ENCODE data around the gene DGKI.
"Not testable (repeated sequence)": the region's sequence is repeated elsewhere in the genome, so short reads cannot be mapped to it uniquely, and the experiment has no call there.

DGKI gene

DNA sequence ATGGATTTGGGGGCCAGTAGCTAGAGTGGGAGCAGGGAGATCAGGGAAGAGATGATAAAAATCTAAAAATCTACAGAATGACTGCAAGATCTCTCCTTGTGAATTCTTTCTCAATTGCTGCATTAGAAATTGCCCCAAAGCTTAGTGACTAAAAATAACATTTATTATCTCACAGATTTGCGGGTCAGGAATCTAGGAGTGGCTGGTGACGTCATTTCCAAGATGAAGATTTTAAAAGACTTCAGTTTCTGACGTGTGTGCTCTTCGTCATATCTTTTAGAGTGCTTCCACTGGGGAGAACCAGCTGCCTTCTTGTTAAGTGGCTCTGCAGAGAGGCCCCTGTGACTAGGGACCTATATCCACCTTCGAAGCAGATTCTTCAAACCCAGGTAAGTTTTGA is 112.6 kb downstream of the DGKI start:
- DNase-seq: no peak

DNA sequence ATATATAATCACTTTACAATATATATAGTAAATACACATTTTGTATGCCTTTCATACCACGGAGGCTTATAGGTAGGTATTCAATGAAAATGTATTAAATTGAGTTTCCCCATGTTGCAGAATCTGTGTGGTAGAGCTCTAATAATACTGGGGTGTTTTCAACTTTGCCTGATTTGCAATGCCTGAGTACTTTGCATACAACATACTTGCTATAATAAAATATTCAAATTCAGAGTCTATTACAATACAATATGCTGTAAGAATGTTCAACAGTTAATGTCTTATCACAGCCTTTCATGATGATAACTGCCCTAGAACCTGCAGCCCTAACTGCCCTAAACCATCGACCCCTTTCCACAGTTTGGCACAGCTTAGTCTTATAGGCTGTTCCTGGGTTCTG is 114.6 kb downstream of the DGKI start:
- DNase-seq: no peak

DNA sequence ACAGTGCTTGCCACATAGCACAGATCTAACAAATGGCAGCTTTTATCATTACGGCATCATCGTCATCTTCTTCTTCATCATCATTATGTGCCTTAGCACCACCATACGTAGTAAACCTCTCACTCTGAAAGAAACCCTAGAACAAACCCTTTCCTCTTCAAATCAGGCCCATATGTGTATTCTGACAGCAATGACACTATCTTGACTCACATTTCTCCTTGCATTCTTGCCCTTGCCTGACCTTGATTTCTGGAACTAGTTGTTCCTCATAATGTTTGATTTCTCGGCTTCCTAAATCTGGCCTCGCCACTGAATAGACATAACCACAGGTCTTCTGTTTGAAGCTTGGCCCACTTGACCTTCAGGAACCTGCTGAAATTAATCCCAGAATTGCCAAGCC is 115.3 kb downstream of the DGKI start:
- no peak for DNase-seq

DNA sequence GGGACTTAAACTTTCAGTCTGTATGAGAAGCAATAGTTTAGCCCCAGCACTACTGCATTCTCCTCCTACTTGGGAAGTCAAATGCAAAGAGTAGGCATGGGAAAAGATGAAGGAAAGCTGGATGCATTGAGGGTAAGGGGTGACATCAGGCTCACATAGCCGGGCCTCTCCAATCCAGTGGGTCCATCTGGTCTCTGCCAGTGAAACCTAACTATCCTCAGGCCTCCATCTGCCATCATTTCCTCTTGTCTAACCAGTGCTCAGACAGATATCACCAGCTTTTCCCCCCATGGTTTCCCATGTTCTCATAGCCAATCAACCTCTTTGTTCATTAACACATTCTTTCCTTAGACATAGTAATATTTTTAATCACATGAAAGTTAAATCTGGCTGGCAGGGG is 118.3 kb downstream of the DGKI start:
- no peak for DNase-seq

DNA sequence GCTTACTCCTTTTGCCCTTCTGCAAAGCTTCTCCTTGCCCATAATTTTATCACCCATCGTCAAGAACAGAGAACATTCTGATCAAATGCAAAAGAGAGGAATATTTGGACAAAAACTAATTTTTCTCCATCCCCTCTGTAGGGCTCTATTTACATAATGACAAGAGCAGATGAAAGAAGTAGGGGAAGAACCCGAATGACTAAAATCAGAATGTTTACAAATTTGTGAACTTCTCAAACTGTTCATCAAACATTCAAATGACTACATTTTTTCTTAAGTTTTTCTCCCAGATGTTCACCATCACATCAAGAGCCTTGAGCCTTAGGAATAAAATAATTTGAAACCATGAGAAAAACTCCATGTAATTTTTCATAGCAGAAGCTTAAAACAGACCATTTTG is 119.4 kb downstream of the DGKI start:
- no peak for DNase-seq

DNA sequence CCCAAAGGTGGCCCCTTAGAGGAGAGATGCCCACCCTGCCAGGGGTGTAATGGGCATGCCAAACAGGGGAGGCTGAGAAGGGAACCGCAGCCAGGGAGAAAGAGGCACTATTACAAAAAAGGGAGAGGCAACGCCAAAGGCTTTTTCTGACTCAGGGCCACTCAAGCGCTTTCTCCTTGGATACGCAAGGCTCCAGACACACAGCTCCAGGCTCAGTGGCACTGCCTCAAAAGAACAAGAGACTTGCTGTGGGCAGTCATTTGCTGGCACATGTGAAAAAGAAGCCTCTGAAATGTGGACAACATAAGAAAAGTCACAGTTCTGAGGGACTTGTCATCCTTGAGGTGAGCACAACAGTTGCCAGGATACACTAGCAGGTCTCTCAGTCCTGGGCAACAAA is 128.4 kb downstream of the DGKI start:
- peak in 10 of 14 donors; percentile 5 to 54 (median 20) for DNase-seq

DNA sequence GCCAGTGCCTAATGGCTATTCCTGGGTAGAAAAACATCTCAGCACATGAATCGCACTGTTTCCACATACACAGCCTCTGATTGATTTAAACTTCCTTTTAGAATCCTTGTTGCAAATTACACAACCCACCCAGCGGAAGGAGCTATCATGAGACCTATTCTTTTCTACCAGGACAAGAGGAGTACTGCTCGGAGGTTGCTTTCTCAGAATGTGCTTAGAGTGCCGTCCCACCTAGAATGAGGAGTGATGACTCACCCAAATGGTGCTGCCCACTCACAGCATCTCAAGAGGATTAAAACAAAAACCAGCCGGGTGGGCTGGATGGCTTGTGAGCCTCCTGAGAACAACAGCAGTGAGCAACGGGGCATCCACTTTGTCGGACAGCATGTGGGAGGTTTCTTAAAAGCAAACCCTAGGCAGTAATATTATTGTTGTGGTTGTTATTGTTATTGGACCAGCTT is 128.9 kb downstream of the DGKI start:
- peak in 2 of 14 donors; percentile 41 to 54 for DNase-seq

DNA sequence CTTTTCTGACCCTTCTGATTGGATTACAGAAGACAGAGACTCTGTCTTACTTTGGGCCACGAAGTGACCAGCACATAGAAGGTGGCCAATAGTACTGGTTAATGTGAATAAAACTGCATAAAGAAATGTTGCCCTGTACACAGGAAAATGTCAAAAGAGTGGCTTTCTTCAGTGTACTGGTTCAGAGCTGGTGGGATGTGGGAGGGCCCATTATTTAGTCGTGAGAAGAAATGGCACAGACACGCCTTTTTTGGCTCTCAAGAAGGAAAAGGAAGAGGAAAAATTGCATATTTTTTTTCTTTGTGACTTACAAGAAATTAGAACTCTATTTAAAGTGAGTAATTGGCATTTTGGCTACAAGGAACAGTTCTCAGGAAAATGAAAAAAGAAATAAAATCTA is 129.7 kb downstream of the DGKI start:
- DNase-seq: no peak

DNA sequence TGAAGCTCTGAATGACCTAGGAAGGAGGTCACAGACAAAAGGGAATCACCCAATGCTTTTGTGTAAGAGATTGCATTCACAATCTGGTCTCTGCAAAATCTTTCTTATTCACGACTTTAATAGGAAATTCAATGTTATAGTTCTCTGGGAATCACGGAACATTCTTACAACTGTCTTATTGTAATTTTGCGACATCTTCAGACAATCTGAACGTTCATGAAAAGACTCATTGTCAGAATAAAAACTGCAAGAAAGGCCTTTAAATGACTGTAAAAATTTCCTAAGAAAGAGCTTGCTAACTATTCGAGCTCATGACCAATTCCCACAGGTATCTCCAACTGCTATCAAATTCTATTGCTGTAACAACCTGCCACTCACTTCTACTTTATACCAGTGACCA is 130.7 kb downstream of the DGKI start:
- DNase-seq: no peak

DNA sequence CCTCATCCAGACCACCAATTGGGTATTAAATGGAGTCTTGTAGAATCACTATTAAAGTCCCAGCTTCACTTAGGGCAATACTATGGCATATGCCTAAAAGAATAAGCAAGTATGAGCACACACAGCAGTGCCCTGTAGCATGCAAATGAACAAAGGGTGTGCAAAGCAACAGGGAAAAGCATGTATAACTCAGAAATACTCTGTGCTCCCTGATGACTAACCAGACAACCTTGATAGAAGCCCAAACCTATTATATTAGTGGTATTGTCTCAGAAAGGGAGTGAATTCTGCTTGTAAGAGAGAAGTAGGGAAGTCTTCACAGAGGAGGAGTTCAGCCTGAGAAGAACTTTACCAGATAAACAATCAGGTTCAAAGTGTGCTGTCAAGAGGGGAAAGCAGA is 131.2 kb downstream of the DGKI start:
- DNase-seq: no peak

DNA sequence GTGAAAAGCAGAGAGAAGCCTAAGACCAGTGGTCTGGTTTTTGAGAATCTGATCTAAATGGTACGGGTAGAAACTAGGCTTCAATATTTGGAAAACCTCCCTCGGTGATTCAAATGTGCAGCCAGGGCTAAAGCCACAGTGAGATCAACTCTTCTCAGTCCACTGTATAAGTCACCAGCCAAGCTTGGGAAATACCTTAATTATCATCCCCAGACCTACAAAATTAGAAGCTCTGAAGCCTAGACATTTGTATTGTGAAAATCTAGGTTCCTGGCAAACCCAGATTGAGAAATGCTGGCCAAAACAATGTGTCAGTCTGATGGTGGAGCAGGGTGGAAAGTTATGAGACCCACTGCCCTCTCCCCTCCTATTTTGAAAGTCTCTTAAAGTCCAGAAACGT is 131.7 kb downstream of the DGKI start:
- DNase-seq: no peak

DNA sequence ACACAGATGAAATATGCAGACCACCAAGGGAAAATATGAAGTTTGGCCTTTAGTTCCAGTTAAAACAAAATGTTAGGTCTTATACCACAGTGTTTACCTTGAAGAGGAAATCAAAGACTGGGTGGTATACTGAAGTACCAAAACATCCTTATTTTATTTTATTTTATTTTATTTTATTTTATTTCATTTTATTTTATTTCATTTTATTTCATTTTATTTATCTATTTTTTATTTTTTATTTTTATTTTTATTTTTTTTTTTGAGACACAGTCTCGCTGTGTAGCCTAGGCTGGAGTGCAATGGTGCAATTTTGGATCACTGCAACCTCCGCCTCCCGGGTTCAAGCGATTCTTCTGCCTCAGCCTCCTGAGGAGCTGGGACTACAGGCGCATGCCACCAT is 140.4 kb downstream of the DGKI start:
- not testable (repeated sequence) for DNase-seq

DNA sequence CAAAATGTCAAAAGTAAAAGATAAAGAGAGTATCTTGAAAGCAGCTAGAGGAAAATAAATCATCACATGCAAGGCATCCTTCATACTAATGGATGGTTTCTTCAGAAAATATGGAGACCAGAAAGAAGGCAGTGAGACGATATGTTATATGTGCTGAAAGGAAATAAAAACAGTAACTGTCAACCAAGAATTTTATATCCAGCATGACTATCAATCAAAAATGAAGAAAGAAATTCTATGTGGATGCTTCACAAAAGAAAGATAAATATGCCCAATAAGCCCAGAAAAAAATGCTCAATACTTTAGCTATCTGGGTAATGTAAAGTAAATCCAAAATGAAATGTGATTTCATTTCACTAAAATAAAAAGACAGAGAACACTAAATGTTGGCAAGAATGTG is 142.1 kb downstream of the DGKI start:
- no peak for DNase-seq

DNA sequence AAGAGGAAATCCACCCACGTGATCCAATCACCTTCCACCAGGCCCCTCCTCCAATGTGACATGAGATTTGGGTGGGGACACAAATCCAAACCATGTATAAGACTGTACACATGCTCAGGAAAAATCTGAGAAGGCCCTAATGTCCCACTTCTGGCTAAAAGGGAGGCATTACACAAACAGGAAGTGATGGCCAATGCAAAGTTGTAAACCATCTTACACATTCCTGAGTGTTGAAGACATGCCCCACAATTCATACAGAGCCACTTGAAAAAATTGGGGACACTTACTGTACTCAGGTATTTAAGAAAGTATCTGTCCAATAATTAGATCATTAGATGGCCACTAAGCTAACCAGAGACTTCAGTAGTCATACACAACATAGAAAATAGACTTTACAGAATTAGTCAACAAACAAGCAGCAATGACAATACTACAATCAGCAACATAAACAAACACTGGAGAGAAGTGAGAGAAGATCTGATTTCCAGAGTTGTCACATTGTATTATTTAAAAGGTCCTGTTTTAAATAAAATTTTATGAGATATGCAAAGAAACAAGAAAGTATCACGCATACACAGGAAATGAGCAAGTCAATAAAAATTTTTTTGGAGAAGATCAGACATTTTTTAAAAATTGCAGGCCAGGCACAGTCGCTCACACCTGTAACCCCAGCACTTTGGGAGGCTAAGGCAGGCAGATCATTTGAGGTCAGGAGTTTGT is 143.3 kb downstream of the DGKI start:
- DNase-seq: no peak

DNA sequence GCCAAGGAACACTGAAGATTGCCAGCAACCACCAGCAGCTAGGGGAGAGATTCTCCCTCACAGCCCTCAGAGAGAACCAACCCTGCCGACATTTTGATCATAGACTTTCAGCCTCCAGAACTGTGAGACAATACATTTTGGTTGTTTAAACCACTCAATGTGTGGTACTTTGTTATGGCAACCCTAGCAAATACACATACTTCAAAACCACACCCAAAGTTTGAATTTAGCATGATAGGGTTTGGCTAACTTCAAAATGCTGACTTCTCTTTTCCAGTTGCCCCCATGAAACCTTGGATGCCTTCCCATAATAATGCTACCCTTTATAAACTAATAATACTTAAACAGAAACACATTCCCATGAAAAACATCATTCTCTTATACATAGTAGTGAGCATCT is 149.8 kb downstream of the DGKI start:
- DNase-seq: no peak

DNA sequence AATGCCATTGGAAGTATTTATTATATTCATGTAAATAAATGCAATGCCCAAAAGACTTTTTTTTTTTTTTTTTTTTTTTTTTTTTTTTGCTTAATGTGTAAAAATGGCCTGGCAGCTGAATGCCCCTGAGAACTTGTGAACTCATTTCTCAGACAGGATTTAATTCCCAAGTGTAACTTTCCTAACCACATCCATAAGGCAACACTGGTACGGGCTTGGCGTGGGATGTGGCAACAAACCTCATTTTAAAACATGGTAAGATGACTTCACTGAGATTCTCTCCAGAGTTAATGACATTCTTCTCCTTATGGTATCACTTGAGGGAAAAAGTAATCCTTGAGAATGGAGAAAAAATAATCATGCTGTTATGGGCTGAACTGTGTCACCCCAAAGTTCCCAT is 150.4 kb downstream of the DGKI start:
- no peak for DNase-seq

DNA sequence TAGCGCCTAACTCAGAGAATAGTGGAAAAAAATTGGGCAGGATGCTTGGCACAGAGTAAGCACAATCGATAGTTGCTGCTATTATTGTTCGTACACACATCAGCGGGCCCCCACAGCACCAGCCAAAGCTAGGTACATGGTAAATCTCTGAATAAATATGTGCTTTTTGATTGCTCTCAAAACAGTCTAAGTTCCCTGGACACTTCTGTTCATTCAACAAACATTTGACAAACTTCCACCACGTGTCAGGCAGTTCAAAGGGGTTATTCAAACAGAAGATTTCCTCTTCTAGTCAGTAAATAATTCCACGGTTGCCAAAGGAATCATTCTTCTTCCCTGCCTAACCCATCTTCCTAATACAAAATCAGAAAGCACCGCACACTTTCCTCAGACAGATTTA is 150.8 kb downstream of the DGKI start:
- DNase-seq: peak in 1 of 14 donors; percentile 7

DNA sequence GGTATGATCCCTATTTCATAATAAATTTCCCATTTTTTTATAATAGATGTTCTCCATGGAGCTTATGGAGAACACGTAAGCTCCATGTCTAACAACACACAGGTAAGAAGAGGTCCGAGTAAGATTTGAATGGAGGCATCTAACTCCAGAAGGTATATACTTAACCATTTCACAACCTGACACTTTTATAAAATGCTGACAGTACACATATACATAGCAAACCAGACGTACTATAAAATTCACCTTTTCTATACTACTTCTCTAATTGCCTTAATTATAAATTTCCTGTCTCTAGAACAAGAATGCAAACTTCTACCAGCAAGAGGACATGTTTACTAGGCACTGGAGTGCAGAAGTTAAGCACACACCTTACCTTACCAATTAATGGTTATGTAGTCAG is 151.3 kb downstream of the DGKI start:
- no peak for DNase-seq

DNA sequence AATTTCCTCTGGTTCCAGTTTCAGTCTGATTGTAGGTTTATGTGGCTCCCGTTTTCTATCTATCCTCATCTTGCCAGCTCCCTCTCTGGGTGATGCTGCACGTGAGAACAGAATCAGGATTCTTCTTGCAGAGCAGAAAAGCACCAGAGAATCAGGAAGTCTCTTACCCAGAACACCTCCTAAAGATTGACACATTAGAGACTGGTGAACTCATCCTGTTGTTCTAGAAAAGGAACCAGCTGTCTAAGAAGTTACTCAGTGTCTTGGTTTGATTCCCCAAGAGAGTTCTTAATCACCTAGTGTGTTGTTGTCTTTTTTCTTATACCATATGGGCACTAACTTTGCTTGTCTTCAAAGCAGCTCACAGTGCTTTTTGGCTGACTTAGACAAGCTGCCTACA is 152.4 kb downstream of the DGKI start:
- no peak for DNase-seq

DNA sequence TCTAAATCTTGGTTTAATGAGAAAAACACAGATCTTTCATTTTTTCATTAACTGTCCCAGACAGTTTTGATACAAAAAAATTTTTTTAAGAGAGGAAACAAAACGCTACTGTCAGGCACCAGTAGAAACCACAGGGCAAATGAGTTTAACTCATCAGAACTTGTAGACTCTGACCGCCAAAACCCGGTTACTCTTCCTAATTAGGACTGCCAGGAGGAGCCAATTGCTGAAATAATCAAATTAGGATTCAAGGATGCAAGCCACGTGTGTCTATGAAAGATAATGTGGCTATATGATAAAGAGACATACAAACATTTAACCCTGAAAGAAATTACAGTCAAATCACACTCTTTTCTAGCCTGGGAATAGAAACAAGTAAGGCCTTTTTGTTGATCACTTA is 154.4 kb downstream of the DGKI start:
- no peak for DNase-seq

DNA sequence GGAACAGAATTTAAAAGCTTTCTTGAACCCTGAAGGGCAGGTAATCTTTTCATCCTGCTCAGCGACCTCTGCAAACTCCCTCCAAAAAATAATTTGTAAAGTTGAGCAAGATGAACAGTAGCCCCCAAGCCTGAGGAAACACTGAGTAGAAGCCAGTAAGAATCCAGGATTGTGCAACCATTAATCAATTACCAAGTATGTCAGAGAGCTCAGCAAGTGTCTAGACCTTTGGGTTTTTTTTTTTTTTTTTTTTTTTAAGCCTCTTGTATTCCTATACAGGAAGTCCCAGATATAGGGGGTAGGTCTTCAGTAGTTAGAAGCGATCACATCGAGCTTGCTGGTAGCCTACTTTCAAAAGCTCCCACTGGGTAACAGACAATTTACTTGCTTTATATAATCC is 155.2 kb downstream of the DGKI start:
- DNase-seq: no peak

DNA sequence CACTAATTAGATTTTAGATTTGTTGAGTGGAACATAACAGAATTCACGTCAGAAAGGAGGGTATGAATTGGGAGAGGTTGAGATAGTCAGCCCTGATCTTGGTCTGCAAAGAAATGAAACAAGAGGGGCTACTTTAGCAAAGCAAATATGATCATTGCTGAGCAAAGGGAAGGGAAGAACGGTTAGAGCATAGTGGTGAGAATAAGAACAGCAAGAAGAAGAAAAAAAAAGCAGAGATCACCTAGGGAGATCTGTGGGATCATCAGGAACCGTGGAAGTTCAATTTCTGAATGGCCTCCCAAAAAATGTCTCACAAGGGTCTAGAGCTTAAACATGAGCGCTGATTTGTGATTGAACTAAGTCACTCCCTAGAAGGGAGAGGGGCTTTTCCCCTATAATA is 156.1 kb downstream of the DGKI start:
- DNase-seq: no peak

DNA sequence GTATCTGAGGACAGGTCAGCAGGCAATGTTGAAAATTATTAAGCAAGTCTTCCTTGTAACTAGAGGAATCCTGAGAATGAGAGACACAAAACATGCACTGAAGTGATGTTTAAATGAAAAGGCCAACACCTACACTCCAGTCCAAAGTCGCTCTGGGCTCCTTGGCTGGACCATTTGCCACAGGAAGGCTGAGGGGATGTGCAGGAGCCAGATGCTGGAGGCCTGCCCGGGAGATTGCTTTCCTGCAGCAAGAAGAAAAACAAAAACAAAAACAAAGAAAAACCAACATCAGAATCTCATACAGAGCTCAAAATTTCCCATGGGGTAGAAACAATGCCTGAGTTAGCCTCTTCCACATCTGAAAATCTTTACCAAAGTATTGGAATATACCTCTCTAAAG is 157.0 kb downstream of the DGKI start:
- DNase-seq: no peak

DNA sequence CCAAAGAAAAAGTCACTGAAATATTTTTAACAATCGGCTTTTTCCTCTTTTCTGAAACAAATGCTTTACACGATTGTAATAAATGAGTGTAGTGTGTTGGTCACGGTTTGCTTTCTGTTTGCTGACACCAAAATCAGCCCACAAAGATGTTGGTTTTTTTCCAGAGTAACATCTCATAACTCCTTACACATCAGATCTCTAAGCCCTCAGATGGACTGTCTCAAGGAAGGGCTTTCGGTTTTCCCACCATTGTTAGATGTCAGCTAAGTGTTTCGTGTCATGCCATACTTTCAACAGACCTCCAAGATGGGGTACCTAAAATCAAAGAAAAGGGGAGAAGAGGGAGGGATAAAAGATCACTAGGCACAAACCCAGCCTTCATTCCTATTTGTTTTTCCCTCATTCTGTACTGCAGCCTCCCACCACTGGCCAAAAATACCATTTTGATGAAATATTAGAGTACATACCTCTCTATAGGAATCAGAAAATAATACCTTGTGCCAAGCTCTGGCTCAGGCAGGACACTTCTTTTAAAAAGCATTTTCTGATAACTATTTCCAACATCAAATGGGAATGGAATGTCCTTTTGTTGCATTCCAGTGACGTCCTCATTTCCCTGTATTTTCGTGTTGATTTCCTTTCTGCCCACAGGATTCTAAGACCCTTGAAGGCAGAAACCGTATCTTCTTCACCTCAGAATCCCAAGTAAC is 159.1 kb downstream of the DGKI start:
- no peak for DNase-seq
